Muscle of back (tissue), 11 donors: ENCODE measurements around the gene NFAT5. TPM values are rescaled to one million over a fixed set of nuclear protein-coding genes. Genes with fewer than 3 reads are reported as not detected.
"Not testable (repeated sequence)": the region's sequence is repeated elsewhere in the genome, so short reads cannot be mapped to it uniquely, and the experiment has no call there.

Experiments used
- DNase-seq, 3 donors: peaks; one replicate each; pipeline versions ENCODE4 v3.0.0 to v3.0.0-alpha.2; 2013
- polyA plus RNA-seq, 10 donors: library from polyadenylated mRNA; unstranded; fragments of 120-200 nt; gene quantifications; one replicate each; pipeline ENCODE4 v1.2.1, GENCODE V29; 2013; ENCODE audit not compliant: insufficient read length in 10 of 10

NFAT5 gene
- polyA plus RNA-seq, 10 donors, result 10.3 to 22.7 (median 15.5) TPM

DNA sequence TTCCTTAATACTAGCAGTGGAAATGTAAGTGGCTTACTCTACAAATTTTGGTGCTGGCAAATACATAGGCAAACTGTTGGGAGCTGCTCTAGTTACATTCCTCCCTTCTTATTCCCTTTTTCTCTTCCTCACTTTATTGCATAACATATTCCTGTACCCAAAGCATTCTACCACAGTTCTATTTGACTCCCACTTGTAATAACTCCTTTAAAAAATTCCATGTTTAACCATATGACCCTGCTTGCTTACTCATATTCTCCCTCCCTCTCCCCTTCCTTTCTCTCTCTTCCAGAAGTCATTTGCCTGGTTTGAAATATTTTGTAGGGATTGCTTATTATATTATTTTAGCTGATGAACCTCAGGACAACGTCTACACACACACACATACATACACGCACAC is 137.9 kb downstream of the NFAT5 start:
- no peak for DNase-seq

DNA sequence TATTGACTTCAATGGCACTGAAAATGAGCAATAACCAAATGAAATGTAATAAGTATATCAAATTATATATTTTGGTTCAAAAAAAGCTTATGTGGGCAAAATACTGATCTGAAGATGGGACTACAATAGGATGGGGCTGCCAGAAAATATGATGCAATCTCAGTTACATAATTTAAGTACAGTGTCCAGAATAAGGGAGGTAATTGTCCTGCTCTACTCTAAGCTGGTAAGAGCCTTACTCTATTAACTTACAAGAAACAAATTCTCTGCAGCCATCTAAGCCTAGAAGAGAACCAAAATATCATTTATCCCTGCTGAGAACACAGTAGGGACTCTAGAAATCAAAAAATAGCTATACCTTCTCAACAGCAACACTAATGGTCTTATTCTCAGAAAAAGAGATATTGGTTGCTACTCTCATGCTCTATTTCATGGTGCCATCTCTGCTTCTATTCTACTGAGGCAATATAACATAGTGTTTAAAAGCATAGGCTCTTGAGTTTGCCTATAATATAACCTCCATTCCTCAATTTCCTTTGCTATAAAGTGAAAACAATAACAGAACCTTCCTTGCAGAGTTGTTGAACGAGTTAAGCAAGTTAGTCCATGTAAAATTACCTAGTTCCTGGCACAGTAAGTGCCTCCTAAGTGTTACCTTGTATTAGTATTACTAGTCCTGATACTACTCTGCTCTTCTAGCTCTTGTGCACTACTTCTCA is 140.6 kb downstream of the NFAT5 start:
- DNase-seq, result peak in 2 of 3 donors; percentile 26 to 46

DNA sequence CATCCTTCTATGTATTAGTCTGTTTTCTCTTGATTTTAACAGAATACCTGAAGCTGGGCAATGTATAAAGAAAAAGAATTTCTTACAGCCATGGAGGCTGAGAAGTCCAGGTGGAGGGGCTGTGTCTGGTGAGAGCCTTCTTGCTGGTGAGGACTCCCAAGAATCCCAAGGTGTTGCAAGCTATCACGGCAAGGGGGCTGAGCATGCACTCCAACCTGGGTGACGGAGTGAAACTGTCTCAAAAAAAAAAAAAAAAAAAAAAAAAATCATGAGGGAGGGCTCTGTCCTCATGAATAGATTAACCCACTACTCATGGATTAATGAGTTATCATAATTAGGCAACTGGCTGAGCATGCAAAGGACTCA is 141.2 kb downstream of the NFAT5 start:
- DNase-seq, result no peak

DNA sequence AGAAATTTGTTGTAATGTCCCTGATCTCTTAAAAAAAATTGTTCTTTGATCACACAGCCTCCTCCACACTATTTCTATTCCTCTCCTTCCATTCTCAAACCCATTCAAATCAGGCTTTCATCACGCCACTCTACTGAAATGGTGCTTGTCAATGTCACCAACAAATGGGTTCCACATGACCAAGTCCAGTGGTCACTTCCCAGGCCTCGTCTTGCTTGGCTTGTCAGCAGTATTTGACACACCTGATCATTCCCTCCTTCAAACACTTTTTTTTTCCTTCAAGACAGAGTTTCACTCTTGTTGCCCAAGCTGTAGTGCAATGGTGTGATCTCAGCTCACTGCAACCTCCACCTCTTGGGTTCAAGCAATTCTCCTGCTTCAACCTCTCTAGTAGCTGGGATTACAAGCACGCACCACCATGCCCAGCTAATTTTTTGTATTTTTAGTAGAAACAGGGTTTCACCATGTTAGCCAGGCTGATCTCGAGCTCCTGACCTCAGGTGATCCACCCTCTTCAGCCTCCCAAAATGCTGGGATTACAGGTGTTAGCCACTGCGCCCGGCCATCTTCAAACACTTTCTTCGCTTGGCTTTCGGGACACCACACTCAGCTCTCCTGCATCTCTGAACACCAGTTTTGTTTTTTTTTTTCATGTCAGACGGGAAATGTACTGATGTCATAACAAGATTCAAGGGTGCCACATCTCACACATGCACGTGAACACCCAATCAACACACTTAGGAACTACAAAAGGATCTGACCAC is 142.3 kb downstream of the NFAT5 start:
- no peak for DNase-seq

DNA sequence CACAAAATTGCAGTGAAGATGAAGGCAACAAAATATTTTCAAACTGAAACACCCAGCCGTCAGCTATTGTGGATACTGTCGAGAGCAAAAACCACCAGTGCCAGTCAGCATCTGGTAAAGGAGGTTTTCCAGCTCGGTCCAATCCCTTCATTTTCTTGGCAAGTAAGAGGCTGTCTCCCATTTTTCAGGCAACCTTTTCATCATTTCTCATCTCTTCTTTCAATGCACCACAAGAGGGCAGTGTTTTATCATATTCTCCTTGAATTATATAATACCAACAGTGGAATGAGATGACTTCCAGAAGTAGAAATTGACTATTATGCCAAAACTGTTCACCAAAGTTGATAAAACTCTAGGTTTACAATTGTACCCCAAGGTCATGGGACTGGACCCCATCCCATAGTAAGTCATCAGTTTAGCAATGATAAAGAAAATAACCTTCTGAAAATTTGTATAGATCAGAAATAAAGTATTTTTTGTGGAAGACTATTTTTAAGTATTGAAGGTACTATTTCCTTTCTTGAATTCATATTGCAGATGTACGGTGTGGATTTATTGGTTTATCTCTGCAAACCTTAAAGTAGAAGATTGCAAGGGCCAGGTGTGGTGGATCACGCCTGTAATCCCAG is 143.8 kb downstream of the NFAT5 start:
- DNase-seq, result peak; percentile 62 to 84 (median 71)

DNA sequence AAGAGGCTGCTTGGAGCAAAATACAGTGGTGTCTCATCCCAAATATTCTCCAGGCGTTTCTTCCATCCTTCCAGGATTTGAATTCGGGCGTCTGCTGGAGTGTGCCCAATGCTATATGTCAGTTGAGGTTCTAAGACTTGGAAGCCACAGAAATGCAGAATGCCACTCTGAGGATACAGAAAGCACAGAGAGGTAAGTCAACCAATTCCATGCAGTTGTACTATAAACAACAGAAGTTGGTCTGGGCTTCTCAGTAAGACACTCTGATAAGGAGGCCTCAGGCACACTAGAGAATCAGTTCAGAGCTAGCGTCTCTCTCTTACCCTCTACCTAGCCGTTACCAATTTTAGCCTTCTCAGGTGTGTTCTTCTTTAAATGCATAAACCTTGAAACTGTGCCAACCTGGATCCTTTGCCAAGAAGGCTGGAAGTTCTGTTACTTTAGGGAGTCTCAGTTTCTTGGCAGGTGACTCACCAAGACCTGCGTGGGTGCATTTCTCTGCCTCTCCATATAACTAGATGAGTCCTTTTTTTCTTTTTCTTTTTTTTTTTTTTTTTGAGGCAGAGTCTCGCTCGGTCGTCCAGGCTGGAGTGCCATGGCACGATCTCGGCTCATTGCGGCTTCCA is 145.5 kb downstream of the NFAT5 start:
- DNase-seq, result peak in 1 of 3 donors; percentile 41

DNA sequence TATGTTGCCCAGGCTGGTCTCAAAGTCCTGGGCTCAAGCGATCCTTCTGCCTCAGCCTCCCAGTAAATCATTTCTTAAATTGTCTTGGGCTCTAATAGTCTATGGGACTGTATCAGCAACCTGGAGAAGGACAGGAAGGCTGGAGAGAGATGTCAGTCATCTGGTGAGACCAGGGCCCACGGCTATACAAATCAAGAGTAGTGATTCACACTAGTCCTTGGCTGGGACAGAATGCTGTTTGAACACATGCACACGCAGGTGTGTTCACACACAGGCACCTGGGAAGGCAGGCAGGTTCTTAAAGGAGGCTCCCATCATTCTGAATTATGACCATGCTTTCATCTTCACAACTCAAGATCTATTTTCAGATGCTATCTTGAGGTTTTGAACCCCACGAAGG is 146.5 kb downstream of the NFAT5 start:
- DNase-seq, result no peak

DNA sequence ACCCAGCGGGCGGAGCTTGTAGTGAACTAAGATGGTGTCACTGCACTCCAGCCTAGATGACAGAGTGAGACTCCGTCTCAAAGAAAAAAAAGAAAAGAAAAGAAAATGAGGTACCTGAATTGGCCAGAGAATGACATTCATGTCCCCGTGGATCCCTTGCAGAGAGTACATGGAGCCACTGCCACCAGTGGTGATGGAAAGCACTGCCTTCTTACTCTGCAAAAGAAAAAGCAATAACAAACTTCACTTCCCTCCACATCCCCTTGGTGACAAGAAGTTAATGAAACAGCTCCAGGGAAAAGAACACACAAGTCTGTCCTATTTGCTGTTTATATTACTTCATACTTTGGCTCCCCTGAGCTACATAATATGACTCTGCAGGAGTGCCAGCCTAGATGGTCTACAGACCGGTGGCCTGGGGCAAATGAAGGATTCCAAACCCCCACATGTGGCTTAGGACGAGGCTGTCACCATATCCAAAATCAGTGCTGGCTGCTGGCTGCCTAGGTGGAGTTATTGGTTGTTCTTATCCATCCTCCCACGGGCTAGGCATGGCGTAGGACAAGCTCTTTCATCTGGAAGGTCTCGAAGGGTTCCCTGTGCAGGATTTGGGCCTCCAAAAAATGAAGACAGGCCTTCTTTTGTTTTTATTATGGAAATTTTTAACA is 147.3 kb downstream of the NFAT5 start:
- DNase-seq, result no peak

DNA sequence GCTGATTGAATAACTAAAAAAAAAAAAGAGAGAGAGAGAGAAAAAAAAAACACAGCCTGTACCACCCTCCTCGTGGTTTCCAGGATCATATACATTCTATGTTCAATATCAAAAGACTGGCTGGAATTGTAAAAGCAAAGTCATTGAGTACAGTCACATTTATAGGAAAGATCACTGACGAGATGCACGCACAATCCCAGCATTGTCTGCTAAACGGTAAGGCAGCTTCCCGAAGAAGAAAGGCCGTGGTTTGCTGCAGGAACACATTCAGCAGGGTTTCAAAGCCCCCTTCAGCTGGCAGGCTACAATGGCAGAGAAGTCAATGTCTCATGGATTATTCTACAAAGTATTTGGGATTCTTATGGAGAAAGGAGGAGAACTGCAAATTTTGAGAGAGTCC is 151.3 kb downstream of the NFAT5 start:
- DNase-seq, result no peak

DNA sequence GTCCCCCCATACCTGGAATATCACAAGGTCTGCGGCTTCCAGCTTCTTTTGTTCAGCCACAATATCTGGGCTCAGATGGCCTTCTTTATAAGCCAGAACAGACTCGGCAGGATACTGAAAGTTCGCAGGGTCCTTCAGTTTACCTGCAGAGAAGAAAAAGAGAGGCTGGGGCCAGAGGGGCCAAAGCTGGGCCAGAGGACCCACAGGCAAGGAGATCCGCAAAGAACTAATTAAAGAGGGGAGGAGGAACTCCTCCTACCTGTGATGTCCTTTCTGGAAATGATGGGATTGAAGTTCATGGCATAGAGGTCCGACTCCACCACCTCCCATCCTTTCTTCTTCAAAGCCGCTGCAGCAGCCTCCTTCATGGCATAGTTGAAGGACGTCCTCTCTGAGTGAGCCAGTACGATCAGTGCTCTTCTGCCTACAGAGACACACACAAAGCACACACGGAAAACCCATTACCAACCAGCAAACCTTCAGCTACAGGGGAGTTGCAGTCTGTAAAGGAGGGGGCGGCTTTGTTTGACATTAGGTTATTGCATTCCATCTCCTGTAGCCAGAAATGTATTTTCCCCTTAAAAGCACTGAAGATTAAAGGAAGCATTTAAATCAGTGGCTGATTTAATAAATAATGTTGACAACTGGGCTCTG is 152.5 kb downstream of the NFAT5 start:
- no peak for DNase-seq

DNA sequence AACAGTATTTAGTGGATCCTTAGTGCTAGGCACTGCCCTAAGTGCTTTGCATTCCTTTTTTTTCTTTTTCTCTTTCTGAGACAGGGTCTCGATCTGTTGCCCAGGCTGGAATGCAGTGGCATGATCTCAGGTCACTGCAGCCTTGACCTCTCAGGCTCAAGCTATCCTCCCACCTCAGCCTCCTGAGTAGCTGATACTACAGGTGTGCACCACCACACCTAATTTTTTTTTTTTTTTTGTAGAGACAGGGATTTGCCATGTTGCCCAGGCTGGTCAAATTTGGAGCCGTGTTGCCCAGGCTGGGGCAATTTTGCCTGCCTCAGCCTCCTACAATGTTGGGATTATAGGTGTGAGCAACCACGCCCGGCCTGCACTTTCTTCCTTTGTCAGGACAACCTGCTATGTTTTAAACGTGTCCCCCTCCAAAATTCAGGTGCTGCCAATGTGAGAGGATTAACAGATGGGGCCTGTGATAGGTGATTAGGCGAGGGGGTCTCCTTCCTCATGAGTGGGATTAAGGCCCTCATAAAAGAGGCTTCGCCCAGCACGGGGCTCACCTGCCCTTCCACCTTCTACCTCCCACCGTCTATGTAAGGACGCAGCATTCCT is 155.2 kb downstream of the NFAT5 start:
- no peak for DNase-seq

DNA sequence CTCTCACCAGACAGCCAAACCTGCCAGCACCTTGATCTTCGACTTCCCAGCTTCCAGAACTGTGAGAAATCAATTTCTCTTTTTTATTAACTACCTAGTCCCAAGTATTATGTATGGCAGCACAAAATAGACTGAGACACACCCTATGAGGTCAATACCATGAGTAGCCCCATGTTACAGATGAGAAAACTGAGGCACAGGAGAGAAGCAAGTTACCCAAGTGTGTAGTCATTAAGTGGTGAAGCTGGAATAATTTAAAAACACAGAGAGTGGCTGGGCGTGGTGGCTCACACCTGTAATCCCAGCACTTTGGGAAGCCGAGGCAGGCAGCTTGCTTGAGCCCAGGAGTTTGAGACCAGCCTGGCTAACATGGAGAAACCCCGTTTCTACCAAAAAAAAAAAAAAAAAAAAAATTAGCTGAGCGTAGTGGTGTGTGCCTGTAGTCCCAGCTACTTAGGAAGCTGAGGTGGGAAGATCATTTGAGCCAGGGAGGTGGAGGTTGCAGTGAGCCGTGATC is 155.7 kb downstream of the NFAT5 start:
- DNase-seq, result no peak

DNA sequence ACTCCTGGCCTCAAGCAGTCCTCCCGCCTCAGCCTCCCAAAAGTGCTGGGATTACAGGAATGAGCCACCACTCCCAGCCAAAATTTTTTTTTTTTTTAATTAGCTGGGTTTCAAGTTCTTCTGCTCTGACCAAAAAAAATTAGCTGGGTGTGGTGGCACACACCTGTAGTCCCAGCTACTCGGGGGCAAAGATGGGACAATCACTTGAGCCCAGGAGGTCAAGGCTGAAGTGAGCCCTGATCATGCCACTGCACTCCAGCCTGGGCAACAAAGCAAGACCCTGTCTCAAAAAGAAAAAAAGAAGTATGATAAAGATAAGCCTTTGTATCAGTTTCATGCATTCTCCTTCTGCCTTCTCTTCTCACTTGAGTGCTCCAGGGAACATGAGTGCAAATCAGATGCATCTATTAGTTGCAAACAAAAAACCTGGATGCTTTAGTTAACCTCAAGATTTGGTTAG is 158.7 kb downstream of the NFAT5 start:
- no peak for DNase-seq

DNA sequence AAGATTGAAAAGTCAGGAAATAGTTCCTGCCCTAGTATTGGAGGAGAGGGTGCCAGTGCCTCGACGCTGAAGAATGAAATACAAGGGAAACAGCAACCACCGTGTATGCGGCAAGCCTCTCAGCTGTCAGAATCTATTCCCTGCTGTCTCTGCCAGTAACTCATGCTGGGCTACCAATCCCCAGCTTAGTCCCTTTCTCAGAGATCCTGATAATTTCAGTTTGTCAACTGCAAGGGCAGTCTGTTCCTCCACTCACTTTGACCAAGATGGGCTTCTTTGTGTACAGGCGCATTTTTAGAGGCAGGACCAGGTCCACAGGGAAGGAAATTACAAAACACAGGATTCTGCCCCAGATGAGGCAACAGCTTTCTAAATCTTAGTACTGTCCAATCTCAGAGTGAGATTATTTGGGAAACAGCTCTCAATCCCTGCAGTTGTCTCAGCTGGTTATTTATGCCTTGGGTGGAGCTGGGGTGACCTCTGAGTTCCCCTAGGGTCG is 159.3 kb downstream of the NFAT5 start:
- no peak for DNase-seq

DNA sequence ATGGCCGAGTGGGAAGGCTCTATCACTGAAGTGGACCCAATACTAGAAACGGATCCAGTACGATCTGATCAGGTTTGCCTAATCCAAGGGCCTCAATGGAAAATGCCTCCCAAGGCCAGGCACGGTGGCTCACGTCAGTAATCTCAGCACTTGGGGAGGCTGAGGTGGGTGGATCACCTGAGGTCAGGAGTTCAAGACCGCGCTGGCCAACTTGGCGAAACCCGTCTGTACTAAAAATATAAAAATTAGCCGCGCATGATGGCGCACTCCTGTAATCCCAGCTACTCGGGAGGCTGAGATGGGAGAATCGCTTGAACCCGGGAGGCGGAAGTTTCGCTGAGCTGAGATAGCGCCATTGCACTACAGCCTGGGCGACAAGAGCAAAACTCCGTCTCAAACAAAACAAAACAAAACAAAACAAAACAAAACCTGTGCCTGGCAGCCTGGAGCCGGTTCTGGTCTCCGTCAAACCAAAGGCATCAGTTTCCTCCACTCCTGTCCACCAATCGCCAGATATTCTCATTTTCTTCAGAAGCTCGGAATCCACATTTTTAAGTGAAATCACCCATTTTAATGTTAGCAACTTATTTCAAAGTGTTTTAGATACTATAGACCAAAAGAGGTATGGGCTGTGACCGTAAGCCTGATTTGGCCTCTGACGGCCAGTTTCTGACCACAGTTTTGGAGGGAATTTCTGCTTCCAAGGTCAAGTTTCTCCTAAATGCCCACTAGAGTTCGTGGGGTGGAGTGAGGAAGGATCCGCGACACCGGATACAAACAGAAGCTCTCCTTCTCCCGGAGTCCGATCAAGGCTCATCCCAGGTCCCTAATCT is 159.9 kb downstream of the NFAT5 start:
- no peak for DNase-seq

DNA sequence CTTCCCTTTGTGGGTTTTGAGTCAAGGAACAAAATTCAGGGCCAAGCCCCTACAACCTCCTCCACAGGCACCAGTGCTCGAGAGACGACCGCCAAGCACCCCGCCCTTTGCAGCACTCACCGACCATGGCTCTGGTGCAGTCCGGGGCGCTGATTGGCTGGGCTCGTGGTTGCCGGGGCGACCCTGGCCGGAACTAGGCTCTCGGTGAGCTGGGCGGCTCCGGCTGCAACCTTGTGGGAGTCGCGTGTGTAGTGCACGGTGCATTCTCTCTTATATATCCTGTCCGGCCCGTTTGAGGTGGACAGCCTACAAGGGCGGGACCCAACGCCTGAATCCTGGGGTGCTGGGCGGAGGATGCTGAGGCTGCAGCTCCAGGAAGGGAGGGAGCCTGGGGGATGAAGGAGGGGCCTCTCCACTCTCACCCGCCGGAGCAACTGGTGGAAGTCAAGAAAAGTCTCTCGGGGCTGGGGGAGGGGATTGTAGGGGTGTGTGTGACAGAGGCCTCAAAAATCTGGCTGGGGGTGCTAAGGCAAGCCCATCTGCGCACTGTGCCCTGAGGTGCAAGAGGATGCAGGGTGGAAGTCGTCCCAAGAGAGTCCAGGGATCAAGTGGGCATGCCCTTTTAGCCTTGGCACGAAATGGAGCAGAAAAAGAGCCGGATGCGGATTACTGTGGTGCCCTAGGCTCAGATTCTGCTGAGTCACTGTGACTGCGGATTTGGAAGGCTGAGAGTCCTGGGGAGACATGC is 160.7 kb downstream of the NFAT5 start, which contains the start of gene NQO1:
TSS of gene NQO1 (minus strand) at position 248 of the 748 bp plus-strand sequence. CDS start at position 127, 121 bp downstream.
- peak; percentile 83 to 94 (median 91) for DNase-seq

DNA sequence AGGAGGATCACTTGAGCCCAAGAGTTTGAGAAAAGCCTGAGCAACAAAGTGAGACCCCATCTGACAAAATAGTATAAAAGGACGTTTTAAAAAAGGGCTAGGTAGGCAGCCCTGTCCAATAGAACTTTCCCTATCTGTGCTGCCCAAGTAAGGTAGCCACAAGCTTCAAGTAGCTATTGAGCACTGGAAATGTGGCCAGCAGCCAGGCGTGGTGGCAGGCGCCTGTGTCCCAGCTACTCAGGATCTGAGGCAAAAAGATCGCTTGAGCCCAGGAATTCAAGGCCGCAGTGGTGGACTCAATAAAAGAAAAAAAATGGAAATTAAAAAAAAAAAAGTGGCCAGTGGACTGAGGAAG is 162.1 kb downstream of the NFAT5 start:
- no peak for DNase-seq

DNA sequence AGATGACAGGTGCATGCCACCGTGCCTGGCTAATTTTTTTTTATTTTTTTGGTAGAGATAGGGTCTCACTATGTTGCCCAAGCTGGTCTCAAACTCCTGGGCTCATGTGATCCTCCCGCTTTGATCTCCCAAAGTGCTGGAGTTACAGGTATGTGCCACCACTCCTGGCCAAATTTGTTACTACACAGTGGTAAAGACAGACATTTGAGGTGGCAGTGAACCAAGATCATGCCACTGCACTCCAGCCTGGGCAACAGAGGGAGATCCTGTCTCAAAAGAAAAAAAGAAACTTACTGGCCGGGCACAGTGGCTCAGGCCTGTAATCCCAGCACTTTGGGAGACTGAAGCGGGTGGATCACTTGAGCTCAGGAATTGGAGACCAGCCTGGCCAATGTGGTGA is 163.3 kb downstream of the NFAT5 start:
- not testable (repeated sequence) for DNase-seq

DNA sequence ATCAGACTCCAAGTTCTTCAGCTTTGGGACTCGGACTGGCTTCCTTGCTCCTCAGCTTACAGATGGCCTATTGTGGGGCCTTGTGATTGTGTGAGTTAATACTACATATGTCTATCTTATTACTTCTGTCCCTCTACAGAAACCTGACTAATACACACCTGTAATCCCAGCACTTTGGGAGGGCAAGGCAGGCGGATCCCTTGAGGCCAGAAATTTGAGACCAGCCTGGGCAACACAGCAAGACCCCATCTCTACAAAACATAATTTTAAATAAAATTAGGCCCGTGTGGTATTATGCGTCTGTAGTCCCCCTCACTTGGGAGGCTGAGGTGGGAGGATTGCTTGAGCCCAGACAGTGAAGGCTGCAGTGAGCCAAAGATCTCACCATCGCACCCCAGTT is 165.5 kb downstream of the NFAT5 start:
- not testable (repeated sequence) for DNase-seq
